ENCODE data around the gene CYP39A1.
A peak's percentile ranks its signal among the peaks of the same experiment; 100 is the strongest.

CYP39A1 gene

DNA sequence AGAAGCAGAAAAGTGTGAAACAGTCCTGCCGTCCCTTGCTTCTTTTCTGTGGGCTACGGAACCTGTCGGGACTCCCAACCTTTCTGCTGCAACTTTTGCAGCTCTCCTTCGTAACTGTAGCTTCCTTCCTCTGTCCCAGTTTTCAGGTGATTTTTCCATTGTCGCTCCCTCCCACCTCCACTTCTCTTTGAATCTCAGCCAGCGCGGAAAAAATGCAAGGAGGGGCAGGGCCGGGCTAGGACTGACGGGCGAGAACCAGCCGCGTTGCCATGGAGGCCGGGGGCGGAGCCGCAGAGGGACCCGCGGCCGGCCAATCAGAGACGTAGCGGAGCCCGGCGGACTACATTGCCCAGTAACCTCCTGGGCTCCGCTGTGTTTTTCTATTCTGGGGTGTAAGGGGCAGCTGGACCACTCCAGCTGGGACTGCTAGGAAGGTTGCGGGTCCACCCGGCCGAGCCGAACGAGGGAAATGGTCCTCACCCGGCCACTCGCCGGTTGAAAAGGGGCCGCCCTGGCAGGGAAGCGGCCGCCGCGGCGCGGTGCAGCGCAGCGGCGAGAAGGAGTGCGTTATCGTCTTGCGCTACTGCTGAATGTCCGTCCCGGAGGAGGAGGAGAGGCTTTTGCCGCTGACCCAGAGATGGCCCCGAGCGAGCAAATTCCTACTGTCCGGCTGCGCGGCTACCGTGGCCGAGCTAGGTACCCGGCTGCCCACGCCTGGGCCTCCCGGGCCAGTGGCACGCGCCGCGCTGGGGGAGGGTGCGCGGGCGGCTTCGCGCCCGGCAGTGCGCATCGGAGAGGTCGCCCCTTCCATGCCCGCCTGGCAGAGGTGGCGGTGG is at the start of gene CYP39A1, which contains the start of gene SLC25A27:
Gene CYP39A1, minus strand, starts transcription at position 216 of the 836 bp plus-strand sequence. CDS start 236 bp downstream, outside the sequence.
Gene SLC25A27, plus strand, starts transcription at position 373 of the 836 bp plus-strand sequence. Its CDS starts 218 bp downstream, at position 591.
- DNase-seq: peak; percentile 86 to 97

GRCh38 chr6:46699970-46700369 is 47.4 kb upstream of the CYP39A1 start:
- DNase-seq: no peak

- DNase-seq: no peak
These were observed 38.4 kb upstream of the CYP39A1 start for GRCh38 chr6:46690911-46691451.

GRCh38 chr6:46690141-46690755 is 37.6 kb upstream of the CYP39A1 start:
- no peak for DNase-seq

DNA sequence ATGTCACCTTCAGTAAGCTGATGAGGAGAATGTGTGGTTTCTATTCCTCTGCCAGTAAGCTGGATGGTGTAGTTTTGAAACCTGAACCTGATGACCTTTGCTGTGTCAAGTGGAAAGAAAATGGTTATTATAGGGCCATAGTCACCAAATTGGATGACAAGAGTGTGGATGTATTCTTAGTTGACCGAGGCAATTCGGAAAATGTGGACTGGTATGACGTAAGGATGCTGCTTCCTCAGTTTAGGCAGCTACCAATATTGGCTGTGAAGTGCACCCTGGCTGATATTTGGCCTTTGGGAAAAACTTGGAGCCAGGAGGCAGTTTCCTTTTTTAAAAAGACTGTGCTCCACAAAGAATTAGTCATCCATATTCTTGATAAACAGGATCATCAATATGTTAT is 37.0 kb upstream of the CYP39A1 start:
- DNase-seq: no peak

- no peak for DNase-seq
These were observed 36.3 kb upstream of the CYP39A1 start for GRCh38 chr6:46688966-46689335.

DNA sequence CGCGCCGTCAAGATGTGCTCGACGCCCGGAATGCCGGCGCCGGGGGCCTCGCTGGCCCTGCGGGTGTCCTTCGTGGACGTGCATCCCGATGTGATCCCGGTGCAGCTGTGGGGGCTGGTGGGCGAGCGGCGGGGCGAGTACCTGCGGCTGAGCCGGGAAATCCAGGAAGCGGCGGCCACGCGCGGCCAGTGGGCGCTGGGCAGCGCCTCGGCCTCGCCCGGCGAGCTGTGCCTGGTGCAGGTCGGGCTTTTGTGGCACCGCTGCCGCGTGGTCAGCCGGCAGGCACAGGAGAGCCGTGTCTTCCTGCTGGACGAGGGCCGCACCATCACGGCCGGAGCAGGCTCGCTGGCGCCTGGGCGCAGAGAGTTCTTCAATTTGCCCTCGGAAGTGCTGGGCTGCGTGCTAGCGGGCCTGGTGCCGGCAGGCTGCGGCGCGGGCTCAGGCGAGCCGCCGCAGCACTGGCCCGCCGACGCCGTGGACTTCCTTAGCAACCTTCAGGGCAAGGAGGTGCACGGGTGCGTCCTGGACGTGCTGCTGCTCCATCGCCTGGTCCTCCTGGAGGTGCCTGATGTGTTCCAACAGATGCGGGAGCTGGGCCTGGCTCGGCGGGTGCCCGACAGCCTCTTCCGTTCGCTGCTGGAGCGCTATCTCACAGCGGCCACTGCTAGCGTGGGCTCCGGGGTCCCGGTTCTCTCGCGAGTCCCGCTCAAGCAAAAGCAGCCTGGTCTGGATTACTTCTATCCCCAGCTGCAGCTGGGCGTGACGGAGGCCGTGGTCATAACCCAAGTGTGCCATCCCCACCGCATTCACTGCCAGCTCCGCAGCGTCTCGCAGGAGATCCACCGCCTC is 35.7 kb upstream of the CYP39A1 start:
- DNase-seq: no peak

DNA sequence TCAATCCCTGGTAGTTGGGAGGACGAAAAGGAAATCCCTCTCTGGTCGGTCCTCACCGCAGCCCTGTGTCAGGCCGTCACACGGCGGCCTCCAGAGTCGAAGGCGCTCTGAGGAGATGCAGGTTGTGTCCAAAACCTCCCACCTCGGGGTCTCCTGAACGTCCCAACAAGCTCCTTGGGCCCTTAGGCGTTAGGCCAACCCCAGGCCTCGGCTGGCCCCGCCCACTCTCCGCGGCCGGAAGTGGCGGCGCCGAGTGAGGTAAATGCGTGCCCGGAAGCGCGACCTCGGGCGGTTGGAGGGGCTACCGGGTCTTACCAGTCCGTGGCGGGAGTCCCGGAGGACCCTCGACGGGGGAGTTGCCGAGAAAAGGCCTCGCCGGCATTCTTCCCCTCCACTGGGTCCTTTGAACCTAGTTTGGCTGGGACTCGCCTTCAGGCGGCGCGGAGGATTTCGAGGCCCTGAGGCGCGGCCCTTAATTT is 35.0 kb upstream of the CYP39A1 start, which contains the start of gene TDRD6:
Gene TDRD6, plus strand, starts transcription at position 267 of the 479 bp plus-strand sequence. CDS start 244 bp downstream, outside the sequence.
- no peak for DNase-seq

DNA sequence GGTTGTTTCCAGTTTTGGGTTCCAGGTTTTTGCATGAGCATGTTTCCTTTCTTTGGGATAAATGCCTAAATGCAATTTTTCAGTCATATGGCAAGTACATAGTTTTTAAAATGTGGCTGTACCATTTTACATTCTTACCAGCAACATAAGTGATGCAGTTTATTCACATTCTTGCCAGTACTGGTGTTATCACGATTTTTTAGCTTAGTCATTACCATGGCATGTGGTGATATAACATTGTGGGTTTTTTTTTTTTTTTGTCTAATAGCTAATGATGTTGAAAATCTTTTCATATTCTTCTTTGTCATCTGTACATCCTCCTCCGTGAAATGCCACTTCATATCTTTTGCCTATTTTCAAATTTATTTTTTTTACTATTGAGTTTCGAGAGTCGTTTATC is 32.2 kb upstream of the CYP39A1 start:
- no peak for DNase-seq

GRCh38 chr6:46677314-46677654 is 24.7 kb upstream of the CYP39A1 start:
- DNase-seq: peak in 1 of 2 experiments; percentile 4

GRCh38 chr6:46676604-46677313 is 24.1 kb upstream of the CYP39A1 start:
- no peak for DNase-seq

DNA sequence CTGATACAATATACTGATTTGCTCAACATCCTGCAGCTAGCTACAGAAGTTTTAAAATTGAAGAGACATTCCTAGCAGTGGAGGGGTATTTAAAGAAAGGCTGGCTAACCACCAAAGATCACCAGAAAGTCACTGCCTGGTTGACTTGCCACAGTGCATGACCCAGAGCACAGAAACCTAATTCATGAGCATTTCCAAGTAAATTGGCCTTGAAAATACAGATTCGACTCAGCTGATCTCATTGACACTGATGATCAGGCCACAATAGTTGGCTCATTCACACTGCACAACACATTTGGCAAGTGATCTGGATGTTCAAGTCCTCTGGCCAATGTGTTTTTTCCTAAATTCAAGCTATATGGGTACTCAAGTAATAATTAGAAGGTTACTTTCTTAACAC is 21.8 kb upstream of the CYP39A1 start:
- DNase-seq: no peak

DNA sequence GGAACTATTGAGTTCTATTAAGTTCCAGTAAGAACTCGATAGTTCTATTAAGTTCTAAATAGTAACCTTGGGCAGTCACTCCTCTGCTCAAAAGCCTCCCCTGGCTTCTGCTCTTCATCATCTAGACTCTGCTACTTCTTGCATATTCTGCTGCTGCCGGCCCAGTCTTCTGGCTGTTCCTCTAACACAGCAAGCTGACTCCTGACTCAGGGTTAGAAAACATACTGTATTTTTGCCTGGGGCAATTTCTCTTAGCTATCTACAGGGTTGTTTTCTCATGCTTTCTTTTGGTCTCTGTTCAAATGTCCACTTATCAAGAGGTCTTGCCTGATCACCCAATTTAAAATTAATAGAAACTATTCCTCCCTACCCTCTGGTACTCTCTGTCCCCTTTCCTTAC is 14.8 kb upstream of the CYP39A1 start:
- DNase-seq: no peak

DNA sequence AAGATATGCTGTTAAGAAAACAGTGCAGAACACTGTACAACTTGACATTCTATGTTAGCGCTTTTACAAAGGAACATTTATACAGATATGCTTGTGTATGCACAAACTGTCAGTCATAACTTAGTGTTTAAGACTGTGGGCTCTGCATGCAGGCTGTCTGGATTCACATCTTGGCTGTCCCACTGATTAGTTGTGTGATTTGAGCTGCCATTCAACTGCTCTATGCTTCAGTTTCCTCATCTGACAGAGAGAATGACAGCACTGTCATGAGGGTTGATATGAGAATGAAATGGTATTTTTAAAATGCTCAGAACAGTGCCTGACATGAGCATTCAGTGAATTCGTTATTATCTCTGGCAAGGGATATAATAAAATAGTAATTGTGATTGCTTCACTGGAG is 8.9 kb upstream of the CYP39A1 start:
- DNase-seq: no peak

DNA sequence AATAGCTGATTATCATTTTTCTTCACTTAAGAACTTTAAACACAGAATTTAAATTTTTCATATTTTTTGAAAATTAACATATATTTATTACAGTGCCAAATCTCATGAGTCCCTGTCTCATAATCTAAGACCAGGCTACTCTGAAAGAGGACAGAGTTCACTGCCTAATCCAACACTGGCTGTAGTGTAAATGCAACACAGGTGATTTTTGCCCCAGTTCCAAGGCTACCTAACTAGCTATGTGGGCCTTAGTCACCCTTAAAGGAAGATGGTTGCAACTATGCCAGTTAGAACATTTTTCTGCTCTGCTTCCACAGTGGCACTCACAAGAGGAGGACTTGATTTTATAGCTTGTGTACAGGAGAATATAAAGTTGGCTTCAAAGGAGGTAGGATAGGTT is 5.0 kb upstream of the CYP39A1 start:
- no peak for DNase-seq

DNA sequence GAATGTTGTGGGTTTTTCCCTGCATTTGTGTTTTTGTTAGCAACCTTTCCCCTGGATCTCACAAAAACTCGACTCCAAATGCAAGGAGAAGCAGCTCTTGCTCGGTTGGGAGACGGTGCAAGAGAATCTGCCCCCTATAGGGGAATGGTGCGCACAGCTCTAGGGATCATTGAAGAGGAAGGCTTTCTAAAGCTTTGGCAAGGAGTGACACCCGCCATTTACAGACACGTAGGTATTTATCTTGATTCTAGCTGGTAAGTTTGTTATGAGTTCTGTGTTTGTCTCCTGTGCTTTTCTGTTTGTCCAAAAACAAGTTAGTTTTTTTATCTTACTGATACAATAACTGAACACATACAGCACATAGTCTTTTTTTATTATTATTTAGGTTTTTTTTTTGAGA is 3.2 kb upstream of the CYP39A1 start:
- peak in 1 of 2 experiments; percentile 30 for DNase-seq

DNA sequence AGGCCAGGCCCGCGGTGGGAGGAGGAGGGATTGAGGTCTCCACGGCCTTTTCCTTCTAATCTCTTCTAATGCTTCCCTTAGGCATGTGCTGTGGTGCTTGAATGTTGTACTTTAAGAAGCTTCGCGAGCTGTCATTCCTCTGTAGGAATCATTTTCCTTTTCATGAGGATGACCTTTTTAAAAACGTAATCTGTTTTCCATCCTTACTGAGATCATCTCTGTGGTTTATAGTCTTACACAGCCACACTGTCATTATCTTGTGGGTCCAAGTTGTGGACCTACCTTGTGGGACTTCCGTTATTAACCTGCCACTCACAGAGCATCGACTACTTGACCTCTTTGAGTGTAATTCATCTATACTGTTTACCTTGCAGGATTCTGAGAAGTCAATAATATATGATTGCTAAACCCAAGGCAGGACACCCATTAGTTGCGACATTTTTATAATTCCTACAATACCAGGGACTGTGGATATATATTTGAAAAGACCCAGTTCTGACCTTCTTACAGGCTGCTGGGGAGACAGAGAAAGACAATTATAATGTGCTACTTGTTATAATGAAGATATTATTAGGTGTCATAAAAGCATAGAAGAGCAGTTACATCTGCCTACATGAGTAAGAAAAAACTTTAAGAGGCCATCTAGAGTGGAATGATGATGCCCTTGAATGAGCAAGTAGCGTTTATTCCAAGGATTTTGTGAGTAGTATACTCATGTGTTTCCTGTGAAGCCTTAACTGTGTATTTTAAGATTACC is 999 bp upstream of the CYP39A1 start:
- no peak for DNase-seq

DNA sequence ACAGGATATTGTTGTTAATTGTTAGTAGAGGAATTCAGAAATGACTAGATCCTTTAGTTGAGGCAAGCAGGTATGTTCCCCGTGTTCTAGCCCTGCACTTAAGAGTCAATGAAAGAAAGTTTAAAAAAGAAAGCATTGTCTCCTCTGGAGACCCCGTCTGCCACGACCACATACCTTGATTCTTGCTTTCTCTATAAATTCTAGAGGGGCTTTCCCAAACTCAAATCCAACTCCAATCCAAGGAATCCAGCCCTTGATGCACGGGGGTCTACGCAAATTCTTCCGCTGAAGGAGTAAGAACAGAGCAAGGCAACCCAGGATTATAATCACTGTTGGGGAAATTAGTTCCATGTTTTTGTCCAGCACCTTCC is 401 bp downstream of the CYP39A1 start:
- DNase-seq: peak in 1 of 2 experiments; percentile 33

DNA sequence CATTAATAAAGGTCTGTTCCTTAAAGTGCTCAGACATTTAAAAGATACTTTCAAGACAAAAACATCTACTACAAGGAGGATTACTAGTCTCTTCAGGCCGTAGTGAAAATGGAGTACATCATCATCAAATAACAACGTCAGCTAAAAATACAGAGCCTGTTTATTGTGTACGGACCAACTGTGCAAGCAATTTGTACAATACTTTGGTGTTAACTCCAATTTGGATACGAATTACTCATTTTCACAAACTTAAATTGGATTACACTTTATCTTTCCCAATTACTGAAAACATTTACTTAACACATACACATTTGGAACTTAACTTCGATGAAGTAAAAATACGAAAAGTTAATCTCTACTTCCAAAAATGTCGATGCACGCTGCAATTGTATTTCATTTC is 802 bp downstream of the CYP39A1 start:
- DNase-seq: peak in 1 of 2 experiments; percentile 21

DNA sequence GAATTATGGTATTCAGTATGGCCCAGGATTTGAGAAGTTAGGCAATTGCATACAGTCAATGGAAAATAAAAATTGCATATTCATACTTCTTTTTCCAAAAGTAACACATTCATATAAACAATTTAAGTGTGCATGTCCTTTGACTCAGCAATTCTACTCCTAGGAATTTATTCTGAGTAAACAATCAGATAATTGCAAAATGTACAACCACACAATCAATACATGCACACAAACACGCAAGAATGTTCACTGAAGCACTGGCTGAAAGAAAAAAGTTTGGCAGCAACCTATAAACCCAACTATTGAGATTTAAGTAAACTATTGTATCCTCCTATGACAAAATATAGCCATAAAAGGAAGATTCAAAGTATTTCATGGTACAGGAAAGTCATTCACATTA is 1.6 kb downstream of the CYP39A1 start:
- DNase-seq: no peak

- DNase-seq: no peak
These were observed 3.6 kb downstream of the CYP39A1 start for GRCh38 chr6:46648869-46649492.
